Subcutaneous abdominal adipose tissue (tissue), 5 donors: Measurements from ENCODE around the gene KHDC4.

Experiments used
- H3K27ac ChIP-seq: one replicate; pipeline ENCODE4 v1.7.0; 2013; ENCODE audit warnings: low read depth, mild to moderate bottlenecking, inconsistent platforms, low read length, moderate library complexity
- H3K27me3 ChIP-seq, 5 donors: one replicate each; pipeline ENCODE4 v1.7.0; 2013; ENCODE audit warnings: low read length in 5 of 5, inconsistent platforms in 1 of 5; ENCODE audit not compliant: control insufficient read depth in 5 of 5, insufficient read depth in 4 of 5
- H3K36me3 ChIP-seq, 5 donors: one replicate each; pipeline ENCODE4 v1.7.0; 2013; ENCODE audit warnings: low read length in 5 of 5; ENCODE audit not compliant: control insufficient read depth in 5 of 5, insufficient read depth in 5 of 5
- H3K4me1 ChIP-seq, 5 donors: one replicate each; pipeline ENCODE4 v1.7.0; 2013; ENCODE audit warnings: low read length in 5 of 5, mild to moderate bottlenecking in 3 of 5, moderate library complexity in 1 of 5; ENCODE audit not compliant: control insufficient read depth in 5 of 5, insufficient read depth in 5 of 5
- H3K4me3 ChIP-seq, 5 donors: one replicate each; pipeline ENCODE4 v1.7.0; 2013; ENCODE audit warnings: low read length in 5 of 5, low read depth in 1 of 5
- H3K9ac ChIP-seq, 5 donors: one replicate each; pipeline ENCODE4 v1.7.0; 2013; ENCODE audit warnings: low read length in 5 of 5, mild to moderate bottlenecking in 4 of 5, moderate library complexity in 3 of 5
- H3K9me3 ChIP-seq, 5 donors: one replicate each; pipeline ENCODE4 v1.7.0; 2013; ENCODE audit warnings: low read length in 5 of 5; ENCODE audit not compliant: control insufficient read depth in 5 of 5
- donor health status: healthy.
- donor health status: healthy.
- donor health status: healthy.
- donor health status: healthy.
- donor health status: healthy.

KHDC4 gene

GRCh38 chr1:155892796-155893195 is 41.4 kb downstream of the KHDC4 start:
- Histone ChIP-seq H3K36me3 (peaks cover 0 to 12% (median 4%) of the 10 kb centered on the region in 5 donors), H3K9me3 (no peaks in the 10 kb centered on the region), H3K27ac (peak overlapping the region; percentile 39), H3K4me3 (no peak overlapping the region), H3K27me3 (no peaks in the 10 kb centered on the region), H3K9ac (peak overlapping the region in 1 of 5 donors; percentile 26), H3K4me1 (peaks cover 0 to 26% (median 6%) of the 10 kb centered on the region in 5 donors)

GRCh38 chr1:155890251-155890650 is 44.0 kb downstream of the KHDC4 start:
- no peak overlapping the region for H3K27ac ChIP-seq
- H3K9ac ChIP-seq = no peak overlapping the region
- peaks cover 0 to 26% (median 6%) of the 10 kb centered on the region in 5 donors for H3K4me1 ChIP-seq
- H3K4me3 ChIP-seq = no peak overlapping the region
- H3K36me3 ChIP-seq = no peaks in the 10 kb centered on the region
- no peaks in the 10 kb centered on the region for H3K27me3 ChIP-seq
- H3K9me3 ChIP-seq = no peaks in the 10 kb centered on the region

- no peaks in the 10 kb centered on the region for H3K27me3 ChIP-seq
- no peak overlapping the region for H3K27ac ChIP-seq
- peaks cover 0 to 26% (median 6%) of the 10 kb centered on the region in 5 donors for H3K4me1 ChIP-seq
- H3K36me3 ChIP-seq = no peaks in the 10 kb centered on the region
- no peak overlapping the region for H3K4me3 ChIP-seq
- no peak overlapping the region for H3K9ac ChIP-seq
- no peaks in the 10 kb centered on the region for H3K9me3 ChIP-seq
Observed at GRCh38 chr1:155889566-155889965, 44.6 kb downstream of the KHDC4 start.

DNA sequence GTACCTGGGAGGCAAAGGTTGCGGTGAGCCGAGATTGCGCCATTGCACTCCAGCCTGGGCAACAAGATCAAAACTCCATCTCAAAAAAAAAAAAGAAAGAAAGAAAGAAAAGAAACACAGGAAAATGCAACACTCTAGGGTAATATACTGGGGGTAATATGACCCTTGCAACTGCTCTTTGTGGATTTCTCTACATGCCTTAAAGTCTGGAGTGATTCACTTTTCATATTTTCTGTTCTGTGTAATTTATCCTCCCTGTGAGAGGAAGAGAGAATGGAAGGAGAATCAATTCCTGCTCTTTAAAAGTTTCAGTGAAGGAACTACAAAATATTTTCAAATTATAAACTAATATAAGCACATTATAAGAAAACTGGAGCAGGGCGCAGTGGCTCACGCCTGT is 45.7 kb downstream of the KHDC4 start:
- Histone ChIP-seq H3K27me3 (no peaks in the 10 kb centered on the region), H3K9ac (no peak overlapping the region), H3K4me3 (no peak overlapping the region), H3K36me3 (no peaks in the 10 kb centered on the region), H3K4me1 (peaks cover 0 to 19% (median 5%) of the 10 kb centered on the region in 5 donors), H3K9me3 (no peaks in the 10 kb centered on the region), H3K27ac (no peak overlapping the region)

DNA sequence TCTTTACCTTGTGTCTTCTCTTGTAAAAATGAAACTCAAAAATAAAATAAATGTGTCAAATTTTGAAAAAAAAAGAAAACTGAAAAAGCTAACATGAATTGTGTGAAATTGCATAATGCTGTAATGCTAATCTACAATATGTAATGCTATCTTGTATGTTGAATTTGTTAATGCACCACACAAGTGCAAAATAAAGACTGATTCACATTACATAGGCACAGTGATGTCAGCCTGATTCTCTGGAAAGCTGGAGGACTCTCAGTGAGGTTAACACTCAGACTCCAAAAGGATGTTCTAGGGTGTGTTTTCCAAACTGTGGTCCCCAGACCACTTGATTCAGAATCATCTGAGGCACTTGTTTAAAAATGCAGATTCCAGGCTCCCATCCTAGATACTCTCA is 49.2 kb downstream of the KHDC4 start:
- no peak overlapping the region for H3K4me3 ChIP-seq
- H3K27ac ChIP-seq = no peak overlapping the region
- H3K36me3 ChIP-seq = peaks cover 0 to 12% (median 4%) of the 10 kb centered on the region in 5 donors
- no peaks in the 10 kb centered on the region for H3K27me3 ChIP-seq
- no peaks in the 10 kb centered on the region for H3K9me3 ChIP-seq
- H3K9ac ChIP-seq = no peak overlapping the region
- peaks cover 0 to 6% (median 0%) of the 10 kb centered on the region in 5 donors for H3K4me1 ChIP-seq

DNA sequence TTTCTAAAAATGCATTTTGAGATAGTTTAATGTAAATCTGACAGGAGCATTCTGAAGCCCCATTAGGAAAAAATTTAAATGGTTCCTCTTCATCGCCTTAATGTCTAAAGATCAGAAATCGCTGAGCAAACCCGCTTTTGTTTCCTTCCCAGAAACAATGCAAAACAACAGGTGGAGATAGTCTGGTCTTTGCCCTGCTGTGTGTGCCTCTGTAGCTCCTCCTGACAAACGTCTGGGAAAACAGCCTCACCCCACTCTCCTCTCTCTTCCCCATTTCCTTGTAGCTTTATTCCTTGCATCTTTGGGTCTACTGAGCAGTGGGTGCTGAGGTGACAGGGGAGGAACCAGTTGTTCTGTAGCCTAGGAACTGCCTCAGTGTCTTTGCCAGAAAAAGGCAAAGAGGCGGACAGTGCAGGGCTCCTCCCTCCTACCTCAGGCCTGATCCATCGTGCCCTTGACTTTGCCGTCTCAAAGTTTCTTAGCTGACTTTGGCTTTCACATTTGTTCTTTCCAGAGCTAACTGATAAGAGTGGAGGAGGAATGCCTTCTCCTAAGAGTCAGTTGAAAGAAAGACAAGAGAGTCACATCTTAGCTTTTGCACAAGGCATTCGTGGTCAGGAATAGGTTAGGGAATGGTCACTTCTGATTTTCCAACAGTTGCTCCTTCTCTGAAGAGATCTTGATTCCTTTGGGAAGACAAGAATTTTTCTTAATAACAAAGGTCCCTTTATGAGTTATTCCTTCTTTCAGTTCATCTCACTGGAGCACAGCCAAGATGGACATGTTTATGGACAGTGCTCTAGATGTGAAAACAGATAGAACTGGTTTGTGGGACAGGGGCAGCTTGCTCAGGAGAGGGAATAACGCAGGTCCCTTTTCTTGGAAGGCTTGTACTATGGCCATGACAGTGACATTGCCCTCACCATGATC is 49.9 kb downstream of the KHDC4 start:
- H3K4me3 ChIP-seq = no peak overlapping the region
- no peak overlapping the region for H3K27ac ChIP-seq
- H3K36me3 ChIP-seq = peaks cover 0 to 12% (median 4%) of the 10 kb centered on the region in 5 donors
- H3K27me3 ChIP-seq = no peaks in the 10 kb centered on the region
- H3K4me1 ChIP-seq = no peaks in the 10 kb centered on the region
- H3K9me3 ChIP-seq = no peaks in the 10 kb centered on the region
- H3K9ac ChIP-seq = no peak overlapping the region

GRCh38 chr1:155882766-155883165 is 51.4 kb downstream of the KHDC4 start:
- Histone ChIP-seq H3K9ac (no peak overlapping the region), H3K9me3 (no peaks in the 10 kb centered on the region), H3K4me1 (no peaks in the 10 kb centered on the region), H3K27me3 (no peaks in the 10 kb centered on the region), H3K27ac (no peak overlapping the region), H3K36me3 (peaks cover 0 to 12% (median 4%) of the 10 kb centered on the region in 5 donors), H3K4me3 (no peak overlapping the region)

- H3K9ac ChIP-seq = no peak overlapping the region
- no peak overlapping the region for H3K27ac ChIP-seq
- H3K36me3 ChIP-seq = peaks cover 0 to 12% (median 4%) of the 10 kb centered on the region in 5 donors
Observed at GRCh38 chr1:155882235-155882634, 52.0 kb downstream of the KHDC4 start.

GRCh38 chr1:155880950-155881349 is 53.3 kb downstream of the KHDC4 start:
- Histone ChIP-seq H3K4me1 (no peaks in the 10 kb centered on the region), H3K9me3 (no peaks in the 10 kb centered on the region), H3K4me3 (no peak overlapping the region), H3K27me3 (no peaks in the 10 kb centered on the region), H3K36me3 (peaks cover 0 to 12% (median 4%) of the 10 kb centered on the region in 5 donors), H3K27ac (no peak overlapping the region), H3K9ac (no peak overlapping the region)

More at GRCh38 chr1:155882235-155882634, 52.0 kb downstream of the KHDC4 start:
- H3K4me3 ChIP-seq = no peak overlapping the region
- H3K4me1 ChIP-seq = no peaks in the 10 kb centered on the region
- no peaks in the 10 kb centered on the region for H3K27me3 ChIP-seq
- no peaks in the 10 kb centered on the region for H3K9me3 ChIP-seq

DNA sequence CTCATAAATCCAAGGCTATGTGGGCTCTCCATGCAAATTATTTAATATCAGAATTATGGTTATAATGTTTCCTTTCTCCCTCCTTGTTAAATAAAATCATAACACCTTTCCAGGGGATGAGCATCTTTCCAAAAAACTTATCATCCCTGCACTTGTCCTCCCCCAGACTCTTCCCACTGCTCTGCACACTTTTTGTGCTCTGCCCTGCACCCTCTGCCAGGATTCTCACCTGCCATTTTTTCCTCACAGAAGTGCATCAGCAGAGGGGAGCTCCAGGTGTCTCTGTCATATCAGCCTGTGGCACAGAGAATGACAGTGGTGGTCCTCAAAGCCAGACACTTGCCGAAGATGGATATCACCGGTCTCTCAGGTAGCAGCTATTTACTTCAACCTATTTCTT is 54.0 kb downstream of the KHDC4 start:
- Histone ChIP-seq H3K36me3 (peaks cover 0 to 12% (median 4%) of the 10 kb centered on the region in 5 donors), H3K4me1 (no peaks in the 10 kb centered on the region), H3K9me3 (no peaks in the 10 kb centered on the region), H3K4me3 (no peak overlapping the region), H3K27ac (no peak overlapping the region), H3K9ac (no peak overlapping the region), H3K27me3 (no peaks in the 10 kb centered on the region)
